ENCODE measurements around the gene CDH4.

The CDH4 gene

DNA sequence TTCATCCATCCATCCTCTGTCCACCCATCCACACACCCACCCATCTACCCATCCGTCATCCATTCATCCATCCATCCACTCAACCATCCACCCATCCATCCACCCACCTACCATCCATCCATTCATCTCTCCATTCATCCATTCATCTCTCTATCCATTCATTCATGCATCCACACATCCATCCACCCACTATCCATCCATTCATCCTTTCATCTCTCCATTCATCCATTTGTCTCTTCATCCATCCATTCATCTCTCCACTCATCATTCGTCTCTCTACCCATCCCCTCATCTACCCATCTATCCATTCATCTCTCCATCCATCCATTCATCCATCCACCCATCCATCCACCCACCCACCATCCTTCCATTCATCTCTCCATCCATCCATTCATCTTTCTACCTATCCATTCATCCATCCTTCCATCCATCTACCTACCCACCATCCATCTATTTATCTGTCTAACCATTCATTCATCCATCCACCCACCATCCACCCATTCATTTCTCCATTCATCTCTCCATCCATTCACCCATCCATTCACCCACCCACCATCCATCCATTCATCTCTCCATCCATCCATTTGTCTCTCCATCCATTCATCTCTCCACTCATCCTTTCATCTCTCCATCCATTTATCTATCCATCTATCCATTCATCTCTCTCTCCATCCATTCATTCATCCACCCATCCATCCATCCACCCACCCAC lies 538.2 kb downstream of the CDH4 start:
- DNase-seq (ENCODE audit: low read depth) = no peak

DNA sequence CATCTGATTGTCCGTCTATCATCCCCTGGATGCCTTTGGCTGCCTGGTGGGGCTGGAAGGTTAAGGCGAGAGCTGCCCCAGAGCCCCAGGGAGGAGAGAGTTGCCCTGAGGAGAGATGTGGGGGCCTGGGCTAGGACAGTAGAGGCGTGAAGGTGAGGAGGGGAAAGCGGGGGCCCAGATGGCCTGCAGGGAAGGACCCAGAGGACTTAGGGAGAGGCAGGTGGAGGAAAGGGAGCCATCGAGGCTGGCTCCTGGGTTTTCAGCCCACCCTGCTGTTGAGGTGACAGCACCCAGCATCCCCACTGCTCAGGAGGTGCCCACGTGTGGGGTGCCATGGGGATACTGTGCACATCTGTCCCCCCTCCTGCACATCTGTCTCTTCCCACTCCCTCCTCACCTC lies 539.9 kb downstream of the CDH4 start:
- no peak for DNase-seq (ENCODE audit: low read depth)

DNA sequence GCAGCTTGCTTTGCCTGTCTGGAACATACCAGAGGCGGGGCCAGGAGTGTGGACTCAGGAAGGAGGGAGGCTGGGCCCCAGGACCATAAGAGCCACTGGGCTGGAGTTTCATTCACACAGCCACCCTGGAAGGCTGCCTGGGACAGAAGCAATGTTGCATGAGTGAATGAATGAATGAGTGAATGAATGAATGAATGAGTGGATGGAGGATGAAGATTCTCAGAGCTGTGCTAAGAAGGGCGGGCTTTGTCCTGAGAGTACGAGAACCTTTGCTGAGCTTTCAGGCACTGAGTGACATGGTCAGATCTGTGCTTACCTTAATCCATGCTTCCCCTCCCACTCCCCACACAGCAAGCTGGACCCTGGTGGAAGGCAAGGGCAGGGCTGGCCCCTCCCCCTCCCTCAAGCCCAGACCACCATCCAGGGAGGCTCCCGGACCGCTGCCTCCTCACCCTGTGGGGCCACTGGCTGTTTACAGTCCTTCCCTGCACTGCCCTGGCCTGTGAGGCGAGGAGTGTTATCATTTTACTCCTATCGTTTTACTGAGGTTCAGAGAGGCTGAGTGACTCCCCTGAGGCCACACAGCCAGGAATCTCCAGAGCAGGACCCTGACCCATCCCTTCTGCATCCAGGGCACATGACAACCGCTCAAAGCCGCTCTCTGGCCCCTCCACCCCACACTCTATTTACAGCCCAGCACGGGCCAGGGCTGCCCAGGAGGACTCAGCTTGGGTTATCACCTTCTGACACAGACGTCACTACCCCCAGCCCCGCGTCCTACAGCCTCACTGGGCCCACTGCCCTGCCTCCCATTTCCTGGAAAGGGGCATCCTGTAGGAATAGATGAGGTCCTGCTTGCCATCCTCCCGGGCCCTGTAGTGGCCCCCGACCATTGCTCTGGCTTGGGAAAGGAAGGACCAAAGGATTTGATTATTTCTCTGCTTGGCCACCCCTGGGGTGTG lies 543.9 kb downstream of the CDH4 start:
- no peak for DNase-seq (ENCODE audit: low read depth)

DNA sequence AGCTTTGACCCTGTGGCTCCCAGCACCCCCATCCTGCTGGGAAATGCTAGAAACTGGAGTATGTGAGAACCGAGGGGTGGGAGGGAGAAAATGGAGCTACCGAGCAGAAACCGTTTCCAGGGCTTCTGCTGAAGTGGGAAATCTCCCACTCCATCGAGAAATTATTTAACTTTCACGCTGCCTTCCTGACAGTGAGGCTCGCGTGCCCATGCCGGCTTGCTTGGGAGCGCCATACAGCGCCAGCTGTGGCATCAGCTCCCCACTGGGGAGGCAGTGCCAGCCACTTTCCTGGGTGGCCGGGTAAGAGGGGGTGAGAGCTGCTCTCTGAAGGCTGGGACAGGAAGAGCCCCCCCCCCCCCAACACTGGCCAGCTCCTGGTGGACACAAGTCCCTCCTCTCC lies 544.7 kb downstream of the CDH4 start:
- DNase-seq (ENCODE audit: low read depth) = no peak

DNA sequence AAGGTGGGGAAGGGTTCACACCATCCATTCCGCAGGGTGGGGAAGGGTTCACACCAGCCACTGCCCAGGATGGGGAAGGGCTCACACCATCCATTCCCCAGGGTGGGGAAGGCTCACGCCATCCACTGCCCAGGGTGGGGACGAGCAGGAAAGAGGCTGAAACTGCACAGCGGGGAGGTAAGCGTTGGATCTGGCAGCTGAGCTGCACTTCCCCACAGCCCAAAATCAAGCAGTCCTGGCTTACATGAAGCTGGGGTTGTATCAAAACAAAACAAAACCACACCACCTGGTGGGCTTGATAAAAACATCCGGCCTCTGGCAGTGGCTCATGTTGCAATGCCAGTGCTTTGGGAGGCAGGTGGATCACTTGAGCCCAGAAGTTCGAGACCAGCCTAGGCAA lies 545.1 kb downstream of the CDH4 start:
- DNase-seq (ENCODE audit: low read depth) = no peak

DNA sequence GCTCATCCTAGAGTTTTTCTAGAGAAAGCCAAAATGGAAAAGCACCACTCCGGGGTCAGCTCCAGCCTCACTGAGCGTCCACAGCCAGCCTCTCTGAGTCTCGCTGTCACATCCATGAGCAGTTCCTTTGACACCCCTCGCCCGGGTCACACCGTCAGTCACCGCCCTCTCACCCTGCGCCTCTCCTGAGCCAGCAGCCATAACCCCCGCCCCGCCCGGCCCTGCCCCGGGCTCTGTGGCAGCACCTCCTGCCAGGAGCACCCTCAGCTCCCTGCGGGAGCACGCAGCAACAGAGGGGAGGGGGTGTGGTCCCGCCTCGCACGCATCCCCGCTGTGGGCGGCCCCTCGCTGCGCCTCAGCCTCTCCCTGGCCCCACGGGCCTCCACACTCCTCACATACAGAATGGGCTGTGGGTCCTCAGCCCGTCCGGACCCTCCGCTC lies 545.9 kb downstream of the CDH4 start:
- DNase-seq (ENCODE audit: low read depth) = no peak

DNA sequence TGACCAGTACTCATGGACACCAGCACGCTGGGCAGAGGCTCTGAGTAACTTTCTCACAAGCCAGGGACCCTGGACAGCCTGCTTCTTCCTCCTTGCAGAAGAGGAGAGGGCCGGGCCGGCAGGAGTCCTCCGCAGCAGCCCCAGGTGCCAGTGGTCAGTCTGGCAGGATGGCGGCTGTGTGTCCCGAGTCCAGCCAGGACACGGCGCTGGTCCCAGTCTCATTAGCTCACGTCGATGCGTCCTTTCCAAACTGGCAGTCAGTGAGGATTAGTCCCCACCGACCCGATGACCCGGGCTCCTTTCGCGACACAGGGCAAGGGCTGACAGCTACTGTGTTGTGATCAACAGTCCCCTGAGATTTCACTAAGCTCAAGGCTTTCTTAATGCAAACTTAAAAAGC lies 546.6 kb downstream of the CDH4 start:
- DNase-seq (ENCODE audit: low read depth) = no peak

DNA sequence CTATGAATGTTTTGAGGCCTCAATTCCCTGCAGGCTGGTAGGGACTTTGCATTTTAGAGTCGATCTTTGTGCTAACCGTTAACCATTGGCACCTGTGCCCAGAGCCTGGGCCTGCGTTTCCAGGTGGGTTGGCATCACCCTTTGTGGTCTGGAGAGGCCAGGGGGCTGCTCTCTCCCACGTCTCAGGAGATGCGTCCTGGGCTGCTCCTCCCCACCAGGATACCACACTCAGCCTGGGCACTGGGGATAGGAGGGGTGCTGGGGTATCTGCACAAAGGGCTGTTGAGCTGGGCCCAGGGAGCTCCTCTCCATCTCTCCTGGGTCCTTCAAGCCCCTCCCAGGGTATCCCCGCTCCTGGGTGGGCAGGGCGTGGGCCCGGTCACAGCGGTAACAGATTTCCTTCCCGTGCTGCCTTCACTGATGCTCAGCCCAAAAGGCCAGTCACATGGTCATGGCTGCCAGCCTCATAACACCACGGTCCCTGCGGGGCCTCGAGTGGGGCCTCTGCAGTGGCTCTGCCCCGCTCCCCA lies 547.4 kb downstream of the CDH4 start:
- no peak for DNase-seq (ENCODE audit: low read depth)

DNA sequence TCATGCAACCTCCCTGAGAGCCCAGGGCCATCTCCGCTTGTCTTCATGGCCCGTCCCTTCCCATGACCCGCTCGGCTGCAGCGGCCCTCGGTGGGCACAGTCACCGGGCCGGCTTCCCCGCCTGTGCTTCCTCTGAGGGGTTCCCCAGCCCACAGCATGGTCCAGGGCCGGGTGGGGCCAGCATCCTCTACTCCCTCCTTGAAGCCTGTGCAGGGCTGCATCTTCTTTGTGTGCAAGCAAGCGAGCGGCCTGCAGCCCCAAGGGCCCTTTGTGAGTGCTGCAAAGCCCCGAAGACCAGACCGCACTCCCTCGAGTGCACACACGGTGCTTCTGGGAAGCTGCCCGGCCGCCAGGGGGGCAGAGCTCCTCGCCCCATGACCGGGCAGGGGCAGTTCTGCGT lies 547.9 kb downstream of the CDH4 start:
- no peak for DNase-seq (ENCODE audit: low read depth)

DNA sequence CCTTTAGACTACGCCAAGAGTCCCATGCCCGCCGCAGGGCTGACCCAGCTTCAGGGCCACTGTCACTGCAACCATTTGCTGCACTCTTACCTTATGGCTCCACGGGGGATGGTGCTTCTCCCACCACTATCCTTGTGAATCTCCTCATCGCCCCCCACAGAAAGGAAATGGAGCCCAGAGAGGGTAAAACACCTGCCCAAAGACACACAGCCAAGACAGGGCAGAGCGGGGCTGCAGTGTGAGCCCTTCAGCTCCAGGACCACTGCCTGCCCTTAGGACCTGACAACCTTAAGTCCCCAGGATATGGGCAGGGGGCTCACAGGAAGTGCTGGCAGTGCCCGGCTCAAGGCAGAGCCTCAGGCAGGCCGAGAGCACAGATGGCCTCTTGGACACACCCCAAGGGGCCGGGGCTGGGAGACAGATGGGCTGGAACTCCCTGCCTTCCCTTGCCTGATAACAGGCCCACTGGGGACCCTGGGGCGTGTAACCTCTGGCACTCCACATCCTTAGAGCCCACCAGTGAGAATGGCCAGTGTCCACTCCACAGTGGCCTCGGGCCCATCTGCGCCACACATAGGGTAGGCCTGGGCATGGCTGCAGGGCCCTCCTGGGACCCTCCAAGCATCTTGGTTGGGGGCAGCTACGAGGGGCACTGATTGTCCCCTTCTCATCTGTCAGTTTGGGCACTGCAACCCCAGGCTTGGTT lies 548.5 kb downstream of the CDH4 start:
- DNase-seq (ENCODE audit: low read depth) = no peak

DNA sequence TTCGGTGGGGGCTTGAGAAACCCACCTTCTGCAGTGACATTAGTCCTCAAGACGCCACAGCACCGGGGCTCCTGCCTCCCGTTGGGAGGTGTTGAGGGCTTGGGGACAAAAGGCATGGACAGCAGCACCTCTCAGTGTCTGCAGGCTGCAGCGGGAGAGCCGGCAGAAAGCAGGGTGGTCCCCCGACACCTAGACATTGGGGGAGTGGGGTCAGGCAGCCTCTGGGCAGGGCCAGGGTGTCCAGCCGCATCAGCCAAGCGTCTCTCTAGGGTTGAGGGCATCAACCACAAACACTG lies 549.0 kb downstream of the CDH4 start:
- no peak for DNase-seq (ENCODE audit: low read depth)

DNA sequence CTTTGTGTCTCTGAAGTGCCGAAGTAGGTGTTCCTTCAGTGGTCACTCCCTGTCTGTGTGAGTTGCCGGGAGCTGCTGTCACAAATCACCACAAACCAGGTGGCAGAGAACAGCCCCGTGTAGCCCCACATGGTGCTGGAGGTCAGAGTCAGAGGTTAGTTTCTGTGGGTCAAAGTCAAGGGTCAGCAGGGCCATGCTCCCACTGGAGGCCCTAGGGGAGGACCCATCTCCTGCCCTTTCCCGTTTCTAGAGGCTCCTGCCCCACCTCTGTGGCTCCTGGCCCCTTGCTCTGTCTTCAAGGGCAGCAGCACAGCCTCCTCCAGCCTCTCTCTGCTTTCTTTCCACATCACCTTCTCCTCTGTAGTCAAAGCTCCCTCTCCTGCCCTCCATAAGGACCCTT lies 549.4 kb downstream of the CDH4 start:
- DNase-seq (ENCODE audit: low read depth) = no peak

DNA sequence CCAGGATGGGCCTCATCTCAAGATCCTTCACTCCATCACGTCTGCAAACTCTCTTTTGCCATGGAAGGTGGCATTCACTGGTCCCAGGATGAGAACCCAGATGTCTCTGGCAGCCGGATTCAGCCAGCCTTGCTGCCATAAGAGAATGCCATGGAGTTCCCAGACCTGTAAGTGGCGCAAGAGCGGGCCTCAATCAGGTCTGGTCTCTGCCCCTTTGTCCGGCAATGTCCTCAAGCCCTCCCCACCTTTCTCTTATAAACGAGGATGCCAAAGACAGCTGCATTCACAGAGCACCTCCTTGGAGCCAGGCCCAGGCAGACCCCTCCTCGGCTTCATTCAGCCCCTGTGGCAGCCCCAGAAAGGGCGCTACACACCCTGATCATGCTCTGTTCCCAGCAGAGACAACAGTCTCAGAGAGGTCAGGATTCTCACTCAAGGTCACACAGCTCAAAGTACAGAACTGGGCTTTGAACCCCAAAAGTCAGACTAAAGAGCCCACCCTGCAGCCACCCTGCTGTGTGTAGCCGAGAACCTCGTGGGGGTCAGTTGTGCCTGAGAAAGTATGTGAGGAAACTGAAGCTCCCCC lies 549.9 kb downstream of the CDH4 start:
- no peak for DNase-seq (ENCODE audit: low read depth)

DNA sequence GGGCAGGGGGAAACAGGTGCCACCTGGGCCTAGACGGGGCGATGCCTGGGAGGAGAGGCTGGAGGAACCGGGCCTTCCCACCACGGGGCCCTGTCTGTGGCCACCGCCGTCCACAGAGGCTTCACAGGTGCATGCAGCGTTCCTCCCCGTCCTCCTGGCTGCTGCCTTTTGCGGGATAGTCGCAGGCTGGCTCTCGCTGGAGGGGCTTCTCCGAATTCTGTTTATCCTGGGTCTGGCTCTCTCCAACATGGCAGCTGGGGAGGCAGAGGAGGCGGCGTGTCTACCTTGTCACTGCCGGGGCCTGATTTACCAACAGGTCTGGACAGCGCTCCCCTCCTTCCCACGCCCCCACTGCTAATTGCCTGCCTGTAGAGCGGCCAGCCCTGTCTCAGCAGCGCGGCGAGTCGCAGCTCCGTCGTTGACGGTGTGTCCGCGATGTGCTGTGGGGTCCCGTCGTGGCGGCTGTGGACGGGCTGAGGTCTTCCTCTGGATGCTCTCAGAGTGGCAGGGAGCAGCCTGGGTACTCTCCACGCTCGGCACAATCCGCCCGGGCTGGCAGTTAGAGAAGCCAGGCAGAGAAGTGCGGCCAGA lies 550.8 kb downstream of the CDH4 start:
- DNase-seq (ENCODE audit: low read depth) = no peak

DNA sequence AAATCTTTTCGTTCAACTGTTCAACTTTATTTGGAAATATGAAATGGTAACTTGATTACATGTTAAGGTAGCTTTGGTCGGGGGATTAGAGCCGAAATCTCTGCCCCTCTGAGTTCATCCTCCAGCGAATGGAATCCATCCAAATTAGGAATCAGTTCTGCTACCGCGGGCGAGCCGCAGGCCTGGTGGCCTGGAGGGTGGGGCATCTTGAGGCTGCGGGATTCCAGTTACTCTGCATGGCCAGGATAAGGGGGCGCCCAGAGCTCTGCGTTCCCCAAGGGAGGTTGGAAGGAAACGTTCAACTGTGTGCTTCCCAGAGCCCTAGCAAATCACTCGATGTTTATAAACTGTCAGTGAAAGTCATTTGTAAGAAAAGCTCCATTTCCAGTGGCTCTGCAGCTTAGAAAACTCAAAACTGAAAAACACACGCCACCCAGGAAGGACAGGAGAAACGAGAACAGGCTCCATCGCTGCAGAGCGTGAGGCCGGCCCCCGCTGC lies 551.4 kb downstream of the CDH4 start:
- no peak for DNase-seq (ENCODE audit: low read depth)

DNA sequence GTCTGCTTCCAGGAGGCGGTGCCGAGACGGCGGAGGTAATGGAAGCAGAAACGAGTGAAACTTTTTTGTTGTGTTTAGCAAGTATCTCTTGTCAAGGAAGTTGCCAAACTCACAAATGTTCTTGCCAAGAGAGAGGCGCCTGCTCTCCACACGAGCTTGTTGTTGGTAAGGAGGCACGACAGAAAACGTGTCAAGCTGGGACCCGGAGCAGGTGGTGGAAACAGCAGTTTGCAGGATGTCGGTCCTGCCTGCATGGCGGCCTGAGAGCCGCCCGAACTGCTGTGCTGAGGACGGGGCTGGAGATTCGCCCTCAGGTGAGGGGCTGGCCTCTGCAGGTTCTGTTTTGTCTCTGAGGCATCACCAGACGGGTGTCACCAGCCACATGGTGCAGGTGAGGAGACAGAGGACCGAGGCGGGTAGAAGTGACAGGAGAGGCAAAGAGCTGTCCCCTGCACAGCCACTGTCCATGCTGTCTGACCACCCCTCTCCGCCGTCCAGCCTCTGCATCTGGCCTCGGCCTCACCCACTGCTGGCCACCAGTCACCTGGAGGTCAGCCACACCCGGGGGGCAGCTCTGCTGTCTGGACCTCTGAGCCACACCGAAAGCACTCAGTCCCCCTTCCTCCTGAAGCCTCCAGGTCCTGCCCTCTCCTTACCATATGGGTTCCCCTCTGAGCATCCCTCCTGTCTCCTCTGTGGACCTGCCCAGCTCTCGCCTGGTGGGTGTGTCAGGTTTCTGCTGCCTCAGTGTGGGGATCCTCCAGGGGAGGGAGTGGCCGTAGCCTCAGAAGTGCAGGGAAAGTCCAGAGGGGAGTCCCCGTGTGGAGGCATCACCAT lies 552.1 kb downstream of the CDH4 start:
- DNase-seq (ENCODE audit: low read depth) = no peak

DNA sequence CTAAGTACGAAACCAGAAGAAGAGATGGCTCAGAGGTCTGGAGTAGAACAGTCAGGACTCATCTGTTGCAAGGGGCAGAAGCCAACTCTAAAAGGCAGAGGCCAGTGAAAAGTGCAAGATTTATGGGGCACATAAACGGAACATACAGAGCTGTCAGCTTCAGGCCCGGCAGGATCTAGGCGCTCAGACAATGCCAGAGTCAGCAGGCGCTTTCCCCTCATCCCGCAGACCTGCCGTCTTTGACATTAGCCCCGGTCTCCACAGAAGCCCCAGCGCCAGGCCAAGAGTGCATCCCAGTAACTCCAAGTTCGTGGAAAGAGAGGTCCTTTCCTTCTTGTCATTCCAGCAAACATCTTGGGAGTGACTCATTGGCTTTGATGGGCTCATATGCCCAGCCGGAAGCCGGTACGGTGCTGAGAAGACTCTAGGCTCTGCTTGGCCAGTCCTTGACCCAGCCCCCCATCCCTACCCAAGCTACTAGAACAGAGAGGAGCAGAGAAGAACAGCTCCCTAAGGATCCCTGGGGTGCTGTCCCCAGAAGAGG lies 552.8 kb downstream of the CDH4 start:
- no peak for DNase-seq (ENCODE audit: low read depth)

DNA sequence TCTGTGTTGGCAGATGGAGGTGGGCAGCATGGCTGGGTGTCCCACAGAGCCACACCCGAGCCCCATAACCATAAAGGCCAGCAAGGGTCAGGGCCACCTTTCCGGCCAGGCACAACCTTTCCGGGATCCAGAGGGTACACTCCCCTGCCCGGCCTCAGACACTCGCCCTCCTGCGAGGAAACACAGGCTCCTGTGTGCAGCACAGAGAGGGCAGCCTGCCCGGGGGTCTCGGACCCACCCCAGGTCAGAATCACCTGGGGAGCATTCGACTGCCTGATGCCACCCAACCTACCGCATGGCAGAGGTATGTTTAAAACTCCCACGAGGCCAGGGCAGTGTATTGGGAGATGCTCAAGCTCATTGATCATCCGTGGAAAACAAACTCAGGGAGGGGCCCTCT lies 553.3 kb downstream of the CDH4 start:
- DNase-seq (ENCODE audit: low read depth) = no peak

DNA sequence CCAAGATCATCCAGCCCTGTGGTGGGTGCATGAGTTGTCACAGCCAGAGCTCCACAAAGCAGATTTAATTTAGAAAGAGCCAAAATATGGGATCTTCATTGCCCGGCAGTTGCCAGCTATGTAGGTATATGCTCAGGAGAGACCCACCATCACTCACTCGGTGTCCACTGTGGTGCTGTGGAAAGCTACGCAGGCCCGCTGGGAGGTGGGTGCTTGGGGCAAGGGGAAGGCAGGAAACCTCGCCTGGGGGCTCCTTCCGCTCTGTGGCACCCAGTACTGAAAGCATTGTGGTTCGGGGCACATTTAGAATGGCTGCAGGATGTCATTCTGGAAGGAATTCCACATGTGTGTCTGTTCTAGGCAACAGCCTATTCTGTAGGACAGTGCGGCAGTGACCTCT lies 553.7 kb downstream of the CDH4 start:
- no peak for DNase-seq (ENCODE audit: low read depth)

DNA sequence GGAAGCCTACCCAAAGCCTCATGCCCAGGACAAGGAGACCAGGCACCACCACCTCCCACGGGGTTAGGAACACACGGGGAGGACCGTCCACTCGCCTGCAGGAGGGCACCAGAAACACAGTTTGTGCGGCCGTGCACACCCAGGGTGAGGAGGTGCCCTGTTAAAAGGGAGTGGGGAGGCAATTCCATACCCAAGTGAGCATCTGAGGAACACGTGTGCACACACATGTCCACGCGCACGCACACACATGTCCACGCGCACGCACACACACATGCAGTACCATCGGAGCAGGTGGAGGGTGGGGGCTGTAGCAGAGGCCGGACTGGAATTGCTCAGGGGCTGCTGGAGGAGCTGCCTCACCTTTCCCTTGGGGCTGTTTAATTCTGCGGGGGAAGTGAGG lies 554.3 kb downstream of the CDH4 start:
- DNase-seq (ENCODE audit: low read depth) = no peak

DNA sequence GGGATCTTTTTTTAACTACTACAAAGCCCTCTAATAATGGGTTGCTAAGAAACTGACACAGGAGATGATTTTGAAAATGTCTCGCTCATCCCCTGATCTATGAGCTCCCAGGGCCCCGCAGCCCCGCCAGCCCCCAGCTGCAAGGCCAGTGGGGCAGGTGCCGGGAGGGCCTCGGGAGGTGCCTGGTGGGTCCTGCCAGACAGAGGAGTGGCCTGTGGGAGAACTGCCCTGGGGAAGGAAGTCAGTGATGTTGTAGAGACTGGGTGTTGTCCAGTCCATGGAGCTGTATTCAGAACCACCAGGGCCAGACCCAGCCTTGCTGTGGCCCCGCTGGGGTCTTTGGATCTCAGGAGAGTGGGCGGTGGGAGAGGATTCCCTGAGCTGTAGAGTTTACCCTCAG lies 554.9 kb downstream of the CDH4 start:
- DNase-seq (ENCODE audit: low read depth) = no peak
